Measurements from ENCODE around the gene ADGRA3. TPM values are rescaled to one million over a fixed set of nuclear protein-coding genes. Genes with fewer than 3 reads are reported as not detected.

Gene ADGRA3
- total and polyA plus RNA-seq, 2 donors (not counting 3 experiments of a cell fraction or from before 2014, with no cell fraction given), result 17.2 to 36.2 TPM

DNA sequence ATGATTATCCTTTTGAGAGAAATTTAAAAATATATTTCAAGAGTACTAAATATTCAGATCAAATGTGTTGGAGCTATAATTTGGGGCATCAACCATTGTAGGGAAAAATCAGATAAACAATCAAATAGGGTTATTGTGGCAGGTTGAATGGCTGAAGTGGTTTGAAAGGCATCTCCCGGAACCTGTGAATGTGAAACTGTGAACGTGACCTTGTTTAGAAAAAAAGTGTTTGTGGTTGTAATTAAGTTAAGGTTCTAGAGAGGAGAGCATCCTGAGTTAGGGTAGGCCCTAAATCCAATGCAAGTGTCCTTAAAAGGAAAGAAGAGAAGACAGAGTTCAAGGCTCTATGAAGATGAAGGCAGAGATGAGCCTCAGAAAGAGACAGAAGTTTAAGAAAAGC is 37.4 kb downstream of the ADGRA3 start:
- ChIA-PET POLR2A (no interaction called here), CTCF (no interaction called here)
- no peaks in the 10 kb centered on the region for H3K27me3 ChIP-seq (ENCODE audit: control insufficient read depth in 2 of 2, insufficient read depth in 2 of 2, low read length in 2 of 2)
- intact Hi-C loops (cut with micrococcal nuclease) (loop anchor here (2.0 kb wide), 1 partner anchor 22 kb away; no protein-coding TSS in a partner anchor), dilution Hi-C loops (cut with MboI; ENCODE audit: extremely low pct_ligation_motif_present, low sequenced_read_pairs) (no loop called here)
- DNase-seq (ENCODE audit: low read depth, low spot score) (no peak), FAIRE-seq (no peak)
- no peaks in the 10 kb centered on the region for H3K36me3 ChIP-seq (ENCODE audit: control insufficient read depth in 2 of 2, extremely low read depth in 1 of 2, insufficient read depth in 2 of 2, low read length in 2 of 2)
- no peaks in the 10 kb centered on the region for H3K9me3 ChIP-seq (replicated peaks; ENCODE audit: control insufficient read depth, insufficient read depth, low read length)
- no peak overlapping the region for H2AFZ ChIP-seq (ENCODE audit: low read depth, low read length)
- no peaks in the 10 kb centered on the region for H4K20me1 ChIP-seq (replicated peaks; ENCODE audit: control insufficient read depth, extremely low read depth, insufficient read depth, low read length)
- no TSS peak for BruUV-seq (replicated peaks)
- no peak overlapping the region for H3K4me3 ChIP-seq (replicated peaks in 1 of 3; ENCODE audit: insufficient read depth in 1 of 3, low read depth in 1 of 3, low read length in 3 of 3)
- TF ChIP-seq GATA2 (IDR thresholded peaks at IDR 0.05; ENCODE audit: insufficient read depth, insufficient read length, low read depth, low read length) (no peak), MYC (IDR thresholded peaks at IDR 0.05; ENCODE audit: low read depth, low read length) (no peak), POLR2AphosphoS5 (IDR thresholded peaks at IDR 0.05; ENCODE audit: insufficient read depth, low read depth, low read length) (no peak), EZH2 (IDR thresholded peaks at IDR 0.05; ENCODE audit: borderline replicate concordance, low read depth, low read length, severe bottlenecking) (no peak), POLR2A (IDR thresholded peaks at IDR 0.05; ENCODE audit: low read depth, low read length) (no peak), FOS (IDR thresholded peaks at IDR 0.05; ENCODE audit: borderline replicate concordance, insufficient read depth, low read length) (no peak), JUN (IDR thresholded peaks at IDR 0.05; ENCODE audit: borderline replicate concordance, insufficient read depth, insufficient read length, low read depth) (no peak)
- TF ChIP-seq, protein P1, sequence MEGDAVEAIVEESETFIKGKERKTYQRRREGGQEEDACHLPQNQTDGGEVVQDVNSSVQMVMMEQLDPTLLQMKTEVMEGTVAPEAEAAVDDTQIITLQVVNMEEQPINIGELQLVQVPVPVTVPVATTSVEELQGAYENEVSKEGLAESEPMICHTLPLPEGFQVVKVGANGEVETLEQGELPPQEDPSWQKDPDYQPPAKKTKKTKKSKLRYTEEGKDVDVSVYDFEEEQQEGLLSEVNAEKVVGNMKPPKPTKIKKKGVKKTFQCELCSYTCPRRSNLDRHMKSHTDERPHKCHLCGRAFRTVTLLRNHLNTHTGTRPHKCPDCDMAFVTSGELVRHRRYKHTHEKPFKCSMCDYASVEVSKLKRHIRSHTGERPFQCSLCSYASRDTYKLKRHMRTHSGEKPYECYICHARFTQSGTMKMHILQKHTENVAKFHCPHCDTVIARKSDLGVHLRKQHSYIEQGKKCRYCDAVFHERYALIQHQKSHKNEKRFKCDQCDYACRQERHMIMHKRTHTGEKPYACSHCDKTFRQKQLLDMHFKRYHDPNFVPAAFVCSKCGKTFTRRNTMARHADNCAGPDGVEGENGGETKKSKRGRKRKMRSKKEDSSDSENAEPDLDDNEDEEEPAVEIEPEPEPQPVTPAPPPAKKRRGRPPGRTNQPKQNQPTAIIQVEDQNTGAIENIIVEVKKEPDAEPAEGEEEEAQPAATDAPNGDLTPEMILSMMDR (IDR thresholded peaks at IDR 0.05; ENCODE audit: extremely low read depth in 1 of 2, insufficient read depth in 1 of 2, low read depth in 1 of 2, low read length in 2 of 2), result no peak
- TF ChIP-seq, protein P2, sequence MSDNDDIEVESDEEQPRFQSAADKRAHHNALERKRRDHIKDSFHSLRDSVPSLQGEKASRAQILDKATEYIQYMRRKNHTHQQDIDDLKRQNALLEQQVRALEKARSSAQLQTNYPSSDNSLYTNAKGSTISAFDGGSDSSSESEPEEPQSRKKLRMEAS (IDR thresholded peaks at IDR 0.05; ENCODE audit: insufficient read depth, insufficient read length), result no peak
- no peaks in the 10 kb centered on the region for H3K9me1 ChIP-seq (replicated peaks; ENCODE audit: control insufficient read depth, extremely low read depth, insufficient read depth, low read length)
- H3K79me2 ChIP-seq (ENCODE audit: control insufficient read depth, insufficient read depth, low read length), result peaks cover 26% of the 10 kb centered on the region
- H3K4me1 ChIP-seq (ENCODE audit: control insufficient read depth, extremely low read depth, insufficient read depth, low read length), result peaks cover 14% of the 10 kb centered on the region
- no peak overlapping the region for H3K9ac ChIP-seq (replicated peaks; ENCODE audit: extremely low read depth, insufficient read depth, low read length)
- no peak overlapping the region for H3K27ac ChIP-seq (ENCODE audit: insufficient read depth, low read depth, low read length)
- no peak overlapping the region for H3K4me2 ChIP-seq (ENCODE audit: insufficient read depth, low read length)

Data from endothelial cell of umbilical vein (primary cell).